Astrocyte (in vitro differentiated cells and primary cell): ENCODE results near the gene ARRDC3. TPM values are rescaled to one million over a fixed set of nuclear protein-coding genes. Genes with fewer than 3 reads are reported as not detected.
A peak's percentile ranks its signal among the peaks of the same experiment; 100 is the strongest.

Experiments
- DNase-seq: peaks from one replicate; pipeline ENCODE4 v3.0.0-alpha.2; 2010; ENCODE audit warnings: low read depth
- FAIRE-seq: peaks from 2 replicates; lab custom pipeline; 2011; peaks lifted over from hg19 to GRCh38; lab: Jason Lieb, UNC
- H2AFZ ChIP-seq: 2 replicates; pipeline ENCODE4 v1.6.0; 2012; ENCODE audit warnings: low read depth, low read length, inconsistent platforms
- H3K27ac ChIP-seq: 2 replicates; pipeline ENCODE4 v1.5.1; 2011; ENCODE audit warnings: low read depth, low read length, inconsistent platforms
- H3K27me3 ChIP-seq: 2 replicates; pipeline ENCODE4 v1.6.0; 2011; ENCODE audit warnings: low read length, inconsistent platforms; ENCODE audit not compliant: insufficient read depth
- H3K36me3 ChIP-seq: 2 replicates; pipeline ENCODE4 v1.5.1; 2011; ENCODE audit warnings: low read length, inconsistent platforms; ENCODE audit not compliant: insufficient read depth
- H3K4me1 ChIP-seq: 2 replicates; pipeline ENCODE4 v1.5.1; 2011; ENCODE audit warnings: low read length, inconsistent platforms; ENCODE audit not compliant: insufficient read depth
- H3K4me2 ChIP-seq: 2 replicates; pipeline ENCODE4 v1.6.0; 2012; ENCODE audit warnings: low read length, inconsistent platforms
- H3K4me3 ChIP-seq: 2 replicates; pipeline ENCODE4 v1.5.1; 2011; ENCODE audit warnings: low read depth, mild to moderate bottlenecking, low read length, inconsistent platforms; ENCODE audit not compliant: insufficient read depth
- H3K79me2 ChIP-seq: 2 replicates; pipeline ENCODE4 v1.6.0; 2012; ENCODE audit warnings: mild to moderate bottlenecking, low read length, inconsistent platforms; ENCODE audit not compliant: insufficient read depth
- H3K9ac ChIP-seq: 2 replicates; pipeline ENCODE4 v1.6.0; 2012; ENCODE audit warnings: mild to moderate bottlenecking, low read length, inconsistent platforms
- H3K9me3 ChIP-seq: 2 replicates; pipeline ENCODE4 v1.5.1; 2012; ENCODE audit warnings: low read depth, mild to moderate bottlenecking, low read length, inconsistent platforms; ENCODE audit not compliant: insufficient read depth
- H4K20me1 ChIP-seq: 2 replicates; pipeline ENCODE4 v1.6.0; 2012; ENCODE audit warnings: low read length, inconsistent platforms; ENCODE audit not compliant: insufficient read depth
- H3K27ac Mint-ChIP-seq: one replicate; pipeline ENCODE4 v1.8.0; 2021; ENCODE audit warnings: mild to moderate bottlenecking, mixed read lengths; ENCODE audit not compliant: unreplicated experiment
- H3K27me3 Mint-ChIP-seq: one replicate; pipeline ENCODE4 v1.8.0; 2021; ENCODE audit warnings: low read depth, mixed read lengths; ENCODE audit not compliant: unreplicated experiment
- H3K36me3 Mint-ChIP-seq: one replicate; pipeline ENCODE4 v1.8.0; 2021; ENCODE audit warnings: low read depth, mixed read lengths; ENCODE audit not compliant: unreplicated experiment
- H3K4me1 Mint-ChIP-seq: one replicate; pipeline ENCODE4 v1.8.0; 2021; ENCODE audit warnings: low read depth, mixed read lengths; ENCODE audit not compliant: unreplicated experiment
- H3K4me3 Mint-ChIP-seq: one replicate; pipeline ENCODE4 v1.8.0; 2021; ENCODE audit warnings: mild to moderate bottlenecking, moderate library complexity, mixed read lengths; ENCODE audit not compliant: unreplicated experiment
- H3K9me3 Mint-ChIP-seq: one replicate; pipeline ENCODE4 v1.8.0; 2021; ENCODE audit warnings: mild to moderate bottlenecking, mixed read lengths; ENCODE audit not compliant: unreplicated experiment
- EZH2 ChIP-seq: IDR thresholded peaks from 2 replicates; pipeline ENCODE4 v1.6.1; 2012; ENCODE audit warnings: mild to moderate bottlenecking, low read length, inconsistent platforms; ENCODE audit not compliant: insufficient read depth
- total RNA-seq: library from RNA; stranded (reverse); gene quantifications from 2 replicates; pipeline ENCODE4 v1.2.1, GENCODE V29; 2021
- TF ChIP-seq, protein P1 (sequence below): IDR thresholded peaks from 2 replicates; pipeline ENCODE4 v1.5.1; 2011; ENCODE audit warnings: low read depth, mild to moderate bottlenecking, inconsistent platforms, low read length, moderate library complexity; ENCODE audit not compliant: insufficient read depth

ARRDC3 gene
- total RNA-seq, 1 donor from 2014 or later, result 94.7 TPM

DNA sequence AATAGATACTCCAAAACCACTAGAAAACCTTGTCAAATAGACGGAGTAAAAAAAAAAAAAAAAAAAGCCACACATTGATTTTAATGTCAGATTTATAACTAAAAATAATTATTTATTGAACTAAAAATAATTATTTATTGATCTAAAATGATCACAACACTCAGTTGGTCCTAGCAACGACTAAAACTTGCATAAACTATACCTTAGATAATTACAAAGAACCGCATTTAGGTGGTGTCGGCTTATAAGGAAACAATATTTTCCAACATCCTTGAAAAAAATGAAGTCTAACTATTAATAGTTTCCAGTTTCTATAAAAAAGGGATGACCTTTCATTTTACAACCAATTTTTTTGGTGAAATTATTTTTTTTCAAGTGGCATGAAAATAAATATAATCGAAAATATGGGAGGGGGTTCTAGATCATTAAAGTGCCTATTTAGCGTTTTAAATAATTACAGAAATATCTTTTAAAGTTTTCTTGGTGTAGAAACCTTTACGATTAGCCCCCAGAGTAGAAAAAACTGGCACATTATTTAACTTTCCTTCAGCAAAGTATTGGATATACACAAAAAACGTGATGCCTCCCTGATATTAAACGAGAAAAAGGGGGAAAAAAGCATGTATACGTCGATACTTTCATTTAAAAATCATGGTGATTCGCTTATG lies 3.7 kb downstream of the ARRDC3 start:
- Histone ChIP-seq H4K20me1 (peaks cover 15% of the 10 kb centered on the region), H2AFZ (peak overlapping the region; percentile 53), H3K79me2 (peaks cover 83% of the 10 kb centered on the region), H3K4me1 (peaks cover 5% of the 10 kb centered on the region), H3K4me3 (peak overlapping the region; percentile 95), H3K4me2 (peak overlapping the region; percentile 93), H3K9me3 (no peaks in the 10 kb centered on the region), H3K27me3 (no peaks in the 10 kb centered on the region), H3K36me3 (peaks cover 34% of the 10 kb centered on the region), H3K27ac (peak overlapping the region; percentile 99), H3K9ac (peak overlapping the region; percentile 99)
- no peak for DNase-seq
- Mint-ChIP-seq H3K27ac (peak overlapping the region; percentile 100), H3K36me3 (peaks cover 2% of the 10 kb centered on the region), H3K4me3 (peak overlapping the region; percentile 97), H3K27me3 (no peaks in the 10 kb centered on the region), H3K4me1 (peaks cover 17% of the 10 kb centered on the region), H3K9me3 (no peaks in the 10 kb centered on the region)
- TF ChIP-seq, protein P1, sequence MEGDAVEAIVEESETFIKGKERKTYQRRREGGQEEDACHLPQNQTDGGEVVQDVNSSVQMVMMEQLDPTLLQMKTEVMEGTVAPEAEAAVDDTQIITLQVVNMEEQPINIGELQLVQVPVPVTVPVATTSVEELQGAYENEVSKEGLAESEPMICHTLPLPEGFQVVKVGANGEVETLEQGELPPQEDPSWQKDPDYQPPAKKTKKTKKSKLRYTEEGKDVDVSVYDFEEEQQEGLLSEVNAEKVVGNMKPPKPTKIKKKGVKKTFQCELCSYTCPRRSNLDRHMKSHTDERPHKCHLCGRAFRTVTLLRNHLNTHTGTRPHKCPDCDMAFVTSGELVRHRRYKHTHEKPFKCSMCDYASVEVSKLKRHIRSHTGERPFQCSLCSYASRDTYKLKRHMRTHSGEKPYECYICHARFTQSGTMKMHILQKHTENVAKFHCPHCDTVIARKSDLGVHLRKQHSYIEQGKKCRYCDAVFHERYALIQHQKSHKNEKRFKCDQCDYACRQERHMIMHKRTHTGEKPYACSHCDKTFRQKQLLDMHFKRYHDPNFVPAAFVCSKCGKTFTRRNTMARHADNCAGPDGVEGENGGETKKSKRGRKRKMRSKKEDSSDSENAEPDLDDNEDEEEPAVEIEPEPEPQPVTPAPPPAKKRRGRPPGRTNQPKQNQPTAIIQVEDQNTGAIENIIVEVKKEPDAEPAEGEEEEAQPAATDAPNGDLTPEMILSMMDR, result no peak
- TF ChIP-seq EZH2, result no peak
- FAIRE-seq, result no peak

GRCh38 chr5:91378752-91379211 lies 4.3 kb downstream of the ARRDC3 start:
- Histone ChIP-seq H3K9ac (peak overlapping the region; percentile 99), H4K20me1 (peaks cover 19% of the 10 kb centered on the region), H3K4me1 (no peaks in the 10 kb centered on the region), H3K27me3 (no peaks in the 10 kb centered on the region), H3K36me3 (peaks cover 40% of the 10 kb centered on the region), H3K9me3 (no peaks in the 10 kb centered on the region), H3K79me2 (peaks cover 89% of the 10 kb centered on the region), H2AFZ (no peak overlapping the region), H3K4me3 (peak overlapping the region; percentile 95), H3K27ac (peak overlapping the region; percentile 99), H3K4me2 (peak overlapping the region; percentile 93)
- no peak for FAIRE-seq
- DNase-seq, result no peak
- H3K36me3 Mint-ChIP-seq, result peaks cover 3% of the 10 kb centered on the region
- TF ChIP-seq, protein P1, result no peak
- H3K4me1 Mint-ChIP-seq, result peaks cover 16% of the 10 kb centered on the region
- H3K4me3 Mint-ChIP-seq, result peak overlapping the region; percentile 97
- H3K9me3 Mint-ChIP-seq, result no peaks in the 10 kb centered on the region
- no peaks in the 10 kb centered on the region for H3K27me3 Mint-ChIP-seq
- peak overlapping the region; percentile 88 for H3K27ac Mint-ChIP-seq

GRCh38 chr5:91374893-91375520 lies 8.1 kb downstream of the ARRDC3 start:
- Histone ChIP-seq H3K4me1 (peaks cover 3% of the 10 kb centered on the region), H3K79me2 (peaks cover 89% of the 10 kb centered on the region), H3K36me3 (peaks cover 77% of the 10 kb centered on the region), H3K9me3 (no peaks in the 10 kb centered on the region), H4K20me1 (peaks cover 44% of the 10 kb centered on the region), H3K27ac (no peak overlapping the region), H2AFZ (no peak overlapping the region), H3K4me3 (no peak overlapping the region), H3K9ac (no peak overlapping the region), H3K27me3 (no peaks in the 10 kb centered on the region), H3K4me2 (no peak overlapping the region)
- FAIRE-seq (no peak), DNase-seq (no peak)
- Mint-ChIP-seq H3K36me3 (peaks cover 9% of the 10 kb centered on the region), H3K4me3 (peak overlapping the region; percentile 25), H3K27ac (no peak overlapping the region), H3K4me1 (peaks cover 23% of the 10 kb centered on the region), H3K27me3 (no peaks in the 10 kb centered on the region), H3K9me3 (no peaks in the 10 kb centered on the region)
- no peak for TF ChIP-seq EZH2
- TF ChIP-seq, protein P1, result no peak
